GM19467 (cell line): ENCODE measurements around the gene FAT4.

Experiments
- ATAC-seq: cut with Tn5 transposase; IDR thresholded peaks from one replicate; pipeline ENCODE4 v1.9.1; 2021; ENCODE audit warnings: mild to moderate bottlenecking, moderate library complexity; ENCODE audit not compliant: unreplicated experiment

The FAT4 gene

DNA sequence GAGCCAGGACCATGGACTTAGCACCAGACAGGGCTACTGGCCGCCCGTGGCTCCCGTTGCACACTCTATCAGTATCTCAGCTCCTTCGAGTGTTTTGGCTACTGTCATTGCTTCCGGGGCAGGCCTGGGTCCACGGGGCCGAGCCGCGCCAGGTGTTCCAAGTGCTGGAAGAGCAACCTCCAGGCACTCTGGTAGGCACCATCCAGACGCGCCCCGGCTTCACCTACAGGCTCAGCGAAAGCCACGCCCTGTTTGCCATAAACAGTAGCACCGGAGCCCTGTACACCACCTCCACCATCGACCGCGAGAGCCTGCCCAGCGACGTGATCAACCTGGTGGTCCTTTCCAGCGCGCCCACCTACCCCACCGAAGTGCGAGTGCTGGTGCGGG lies 1.6 kb downstream of the FAT4 start:
- ATAC-seq, result no peak

- ATAC-seq, result no peak
Observed at GRCh38 chr4:125316791-125317524, 2.2 kb downstream of the FAT4 start.

GRCh38 chr4:125317525-125317877 lies 2.7 kb downstream of the FAT4 start:
- ATAC-seq, result no peak

- ATAC-seq, result no peak
Observed at GRCh38 chr4:125319311-125319710, 4.6 kb downstream of the FAT4 start.

DNA sequence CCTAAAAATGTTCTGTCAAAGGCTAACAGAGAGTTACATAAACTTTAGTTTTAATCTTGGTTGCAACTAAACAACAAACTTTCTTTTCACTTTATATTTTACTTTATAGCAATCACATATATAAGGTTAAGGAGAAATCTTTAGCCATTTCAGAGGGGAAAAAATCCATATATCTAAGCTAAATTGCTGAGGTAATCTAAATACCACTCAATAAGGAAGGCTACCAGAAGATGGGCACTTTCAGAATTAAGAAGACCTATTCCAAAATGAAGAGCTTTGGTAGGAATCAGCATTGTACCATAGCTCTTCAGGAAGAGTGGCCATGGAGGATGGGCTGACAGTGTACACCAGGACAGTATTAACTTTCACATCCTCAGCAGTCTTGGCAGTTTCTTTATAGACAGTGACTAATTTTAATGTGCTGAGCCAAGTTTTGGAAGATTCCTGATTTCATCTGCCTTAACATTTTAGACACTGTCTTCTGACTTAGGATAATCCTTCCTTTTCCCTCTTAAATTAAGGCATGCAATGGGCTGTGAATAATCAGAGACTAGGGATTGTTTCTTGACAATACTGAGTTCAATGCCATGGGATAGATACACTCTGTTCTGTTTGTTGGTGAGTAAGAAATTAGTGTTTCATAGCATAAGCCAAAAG lies 7.1 kb downstream of the FAT4 start:
- no peak for ATAC-seq

GRCh38 chr4:125322366-125322730 lies 7.6 kb downstream of the FAT4 start:
- ATAC-seq, result no peak

DNA sequence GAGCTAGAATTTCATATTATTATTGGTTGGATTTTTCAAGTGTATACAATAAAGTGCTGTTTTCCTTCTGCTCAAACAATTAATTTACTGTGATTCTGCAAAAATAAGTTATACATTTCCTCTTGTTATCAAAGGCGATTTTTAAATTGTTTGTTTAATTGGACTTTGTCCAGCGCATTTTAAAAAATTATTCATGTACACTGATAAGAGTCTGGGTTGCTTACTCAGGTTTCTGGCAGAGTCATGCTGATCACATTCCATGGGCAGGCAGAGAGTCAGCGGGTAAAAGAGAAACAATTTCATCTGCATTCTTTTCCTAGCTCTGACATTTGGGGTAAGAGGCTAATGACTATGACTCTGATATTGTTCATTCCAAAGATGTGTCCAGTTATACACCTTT lies 8.9 kb downstream of the FAT4 start:
- no peak for ATAC-seq

DNA sequence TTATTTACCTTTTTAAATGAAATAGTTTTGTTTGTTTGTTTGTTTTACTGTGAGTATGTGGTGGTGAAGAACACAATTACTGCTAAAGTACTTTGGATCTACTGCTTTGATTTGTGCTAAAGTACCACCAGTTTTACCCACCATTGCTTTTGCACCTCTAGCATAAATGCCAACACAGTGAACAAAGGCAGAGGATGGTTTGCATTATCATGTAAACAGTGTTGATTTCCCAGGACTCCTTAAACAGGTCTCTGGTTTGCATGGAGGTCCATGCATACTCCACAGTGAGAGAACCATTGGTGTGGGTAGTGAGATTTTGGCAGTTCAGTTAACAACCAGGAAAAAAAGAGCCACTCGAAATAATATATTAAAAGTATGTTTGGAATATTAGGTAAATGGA lies 11.0 kb downstream of the FAT4 start:
- no peak for ATAC-seq

DNA sequence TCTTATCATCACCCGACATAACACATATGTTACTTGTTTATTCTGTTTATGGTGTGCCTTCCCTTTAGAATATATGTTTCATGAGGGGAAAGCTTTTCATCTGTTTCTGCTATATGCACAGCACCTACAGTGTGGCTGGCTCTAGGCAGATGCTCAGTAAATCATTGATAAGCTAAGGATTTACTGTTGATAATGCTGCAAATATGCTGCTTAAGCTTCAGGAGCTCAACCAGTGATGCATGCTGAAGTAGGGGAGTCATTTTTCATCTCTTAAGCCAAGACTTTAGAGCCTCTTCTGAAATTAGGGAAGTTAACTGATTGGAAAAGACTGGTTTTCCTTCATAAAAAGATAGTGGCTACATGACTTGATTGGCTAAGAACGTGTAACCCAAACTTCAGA lies 16.4 kb downstream of the FAT4 start:
- no peak for ATAC-seq

- no peak for ATAC-seq
Observed at GRCh38 chr4:125334926-125335325, 20.2 kb downstream of the FAT4 start.

- no peak for ATAC-seq
Observed at GRCh38 chr4:125338814-125339213, 24.1 kb downstream of the FAT4 start.

GRCh38 chr4:125344198-125344597 lies 29.4 kb downstream of the FAT4 start:
- ATAC-seq, result no peak

DNA sequence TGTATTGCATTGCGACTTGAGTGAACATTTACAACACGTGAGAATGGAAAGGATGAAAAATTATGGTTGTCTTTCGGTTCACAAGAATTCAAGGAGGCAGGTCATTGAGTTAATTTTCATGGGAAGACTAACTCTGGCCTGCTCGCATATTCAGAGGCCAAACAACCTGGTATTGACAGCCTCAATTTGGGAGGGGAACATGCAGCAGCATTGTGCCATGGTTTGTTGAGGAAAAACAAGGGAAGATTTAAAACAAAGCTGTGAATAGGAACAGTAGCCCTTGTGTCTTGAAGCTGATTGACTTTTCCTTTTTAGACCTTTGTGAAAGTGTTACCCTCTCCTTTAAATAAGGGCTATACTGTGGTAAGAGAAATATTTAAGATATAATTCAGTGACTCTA lies 31.9 kb downstream of the FAT4 start:
- no peak for ATAC-seq

GRCh38 chr4:125350470-125351135 lies 35.8 kb downstream of the FAT4 start:
- ATAC-seq, result no peak

DNA sequence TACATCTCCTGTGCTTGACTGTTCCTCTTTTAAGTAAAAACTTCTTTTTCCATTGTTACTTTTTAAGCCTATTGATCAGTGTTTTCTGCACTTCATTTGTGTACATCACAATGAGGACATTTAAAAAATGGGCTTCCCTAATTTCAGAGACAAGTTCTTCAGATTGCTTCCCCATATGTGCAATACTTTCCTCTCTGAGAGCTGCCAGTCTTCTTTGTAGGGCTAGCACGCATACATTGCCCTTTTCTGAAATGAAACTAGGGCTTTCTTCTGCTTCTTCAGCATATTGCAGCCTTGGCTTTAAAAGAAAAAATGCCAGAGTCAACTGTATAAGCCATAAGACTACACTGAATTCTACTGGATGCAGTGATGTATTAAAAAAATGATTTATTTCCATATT lies 37.8 kb downstream of the FAT4 start:
- ATAC-seq, result no peak

GRCh38 chr4:125353131-125353530 lies 38.4 kb downstream of the FAT4 start:
- no peak for ATAC-seq

DNA sequence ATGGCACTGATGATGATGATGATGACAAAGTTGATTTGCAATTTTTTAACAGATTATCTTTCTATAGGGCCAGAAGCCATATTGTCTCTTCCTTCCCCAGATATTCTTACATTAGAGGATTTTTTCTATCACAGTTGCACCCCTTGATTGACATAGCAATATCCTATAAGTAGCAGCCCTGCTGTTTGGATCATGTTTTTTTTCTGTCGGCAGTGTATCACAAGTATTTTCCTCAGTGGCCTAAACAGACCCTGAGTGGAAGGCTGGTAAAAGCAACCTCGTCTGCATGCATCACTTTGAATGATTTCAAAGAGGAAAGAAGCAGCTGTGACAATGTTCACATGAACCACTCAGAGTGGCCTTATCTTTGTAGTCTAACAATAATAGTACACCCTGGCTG lies 41.0 kb downstream of the FAT4 start:
- ATAC-seq, result no peak

GRCh38 chr4:125357675-125358074 lies 42.9 kb downstream of the FAT4 start:
- ATAC-seq, result no peak

GRCh38 chr4:125358453-125358852 lies 43.7 kb downstream of the FAT4 start:
- no peak for ATAC-seq

GRCh38 chr4:125359363-125359762 lies 44.6 kb downstream of the FAT4 start:
- ATAC-seq, result no peak

GRCh38 chr4:125359960-125360634 lies 45.3 kb downstream of the FAT4 start:
- no peak for ATAC-seq

DNA sequence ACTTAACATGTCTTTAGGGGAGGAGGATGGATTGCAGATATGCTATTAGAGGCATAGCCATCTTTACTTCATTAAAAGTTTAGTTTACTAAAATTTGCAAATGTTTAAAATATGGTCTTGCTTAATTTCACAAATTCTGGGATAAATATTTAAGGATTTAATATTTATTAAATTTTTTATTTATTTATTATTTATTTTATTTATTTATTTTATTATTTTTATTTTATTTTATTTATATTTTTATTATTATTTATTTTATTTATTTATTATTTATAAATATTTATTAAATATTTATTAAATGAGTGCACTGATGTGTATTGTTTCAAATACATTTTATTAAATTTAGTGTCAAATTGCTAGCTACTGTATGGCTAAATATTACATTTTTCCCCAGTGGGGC lies 46.0 kb downstream of the FAT4 start:
- ATAC-seq, result no peak
